GM18520 (cell line): ENCODE results near the gene LNP1.
"Not testable (repeated sequence)": the region's sequence is repeated elsewhere in the genome, so short reads cannot be mapped to it uniquely, and the experiment has no call there.

Experiments used
- ATAC-seq: cut with Tn5 transposase; IDR thresholded peaks from one replicate; pipeline ENCODE4 v1.9.1; 2021; ENCODE audit not compliant: unreplicated experiment

The LNP1 gene, protein sequence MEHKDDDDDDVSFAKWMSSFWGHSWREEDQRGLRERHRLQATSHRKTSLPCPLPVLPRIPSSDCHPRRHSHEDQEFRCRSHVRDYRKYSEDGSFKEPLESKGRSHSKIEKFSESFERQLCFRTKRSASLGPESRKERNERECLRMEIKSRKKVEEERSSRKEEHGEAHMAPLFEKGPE

DNA sequence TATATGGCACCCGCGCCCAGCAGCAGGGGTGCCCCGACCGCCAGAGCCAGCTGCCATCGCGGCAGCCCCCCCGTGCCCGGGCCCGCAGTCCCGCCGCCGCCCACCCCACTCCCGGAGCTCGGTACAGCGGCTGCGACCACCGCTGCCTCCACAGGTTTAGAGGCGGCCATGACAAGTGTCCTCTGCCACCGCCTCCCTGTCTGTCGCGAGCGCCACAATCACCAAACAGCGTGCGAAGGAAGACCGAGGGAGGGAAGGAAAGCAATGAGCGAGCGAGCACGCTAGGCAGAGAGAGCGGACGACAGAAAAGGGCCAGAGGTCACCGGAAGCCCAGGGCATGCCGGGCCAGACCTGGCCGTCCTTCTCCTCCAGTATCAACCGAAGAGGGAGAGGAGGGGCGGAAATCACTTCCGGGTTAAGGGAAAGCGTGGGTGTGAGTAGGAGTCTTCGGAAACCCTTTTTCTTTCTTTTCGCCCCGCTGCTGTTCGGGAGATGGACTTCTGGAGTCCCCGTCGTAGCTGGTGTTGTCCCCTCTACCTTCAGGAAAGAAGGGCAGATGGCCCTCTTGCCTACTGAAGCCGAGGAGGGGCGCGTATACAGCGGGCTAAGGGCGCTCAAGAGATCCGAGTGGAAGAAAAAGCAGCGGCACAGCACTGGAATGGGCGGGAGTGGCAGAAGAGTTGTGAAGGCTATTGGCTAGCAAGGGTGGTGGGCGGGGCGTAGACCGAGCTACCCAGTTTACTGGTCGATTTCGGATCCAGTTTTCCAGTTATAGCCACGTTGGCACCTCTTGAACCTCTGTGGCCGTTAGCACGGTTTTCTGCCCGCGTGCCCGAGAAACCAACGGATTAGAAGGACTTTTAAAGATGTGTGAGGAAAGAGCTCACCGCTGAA is at the start of gene LNP1, which contains the start of gene TOMM70:
Gene LNP1 (plus strand): TSS at position 760 of the 894 bp plus-strand sequence. CDS start 28,191 bp downstream, outside the sequence.
Gene TOMM70 (minus strand): TSS at position 310 of the 894 bp plus-strand sequence. CDS start 140 bp downstream, at position 170.
- ATAC-seq = peak; percentile 76

DNA sequence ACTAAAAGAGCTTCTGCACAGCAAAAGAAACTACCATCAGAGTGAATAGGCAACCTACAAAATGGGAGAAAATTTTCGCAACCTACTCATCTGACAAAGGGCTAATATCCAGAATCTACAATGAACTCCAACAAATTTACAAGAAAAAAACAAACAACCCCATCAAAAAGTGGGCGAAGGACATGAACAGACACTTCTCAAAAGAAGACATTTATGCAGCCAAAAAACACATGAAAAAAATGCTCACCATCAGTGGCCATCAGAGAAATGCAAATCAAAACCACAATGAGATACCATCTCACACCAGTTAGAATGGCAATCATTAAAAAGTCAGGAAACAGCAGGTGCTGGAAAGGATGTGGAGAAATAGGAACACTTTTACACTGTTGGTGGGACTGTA is 49.6 kb upstream of the LNP1 start:
- ATAC-seq = not testable (repeated sequence)

DNA sequence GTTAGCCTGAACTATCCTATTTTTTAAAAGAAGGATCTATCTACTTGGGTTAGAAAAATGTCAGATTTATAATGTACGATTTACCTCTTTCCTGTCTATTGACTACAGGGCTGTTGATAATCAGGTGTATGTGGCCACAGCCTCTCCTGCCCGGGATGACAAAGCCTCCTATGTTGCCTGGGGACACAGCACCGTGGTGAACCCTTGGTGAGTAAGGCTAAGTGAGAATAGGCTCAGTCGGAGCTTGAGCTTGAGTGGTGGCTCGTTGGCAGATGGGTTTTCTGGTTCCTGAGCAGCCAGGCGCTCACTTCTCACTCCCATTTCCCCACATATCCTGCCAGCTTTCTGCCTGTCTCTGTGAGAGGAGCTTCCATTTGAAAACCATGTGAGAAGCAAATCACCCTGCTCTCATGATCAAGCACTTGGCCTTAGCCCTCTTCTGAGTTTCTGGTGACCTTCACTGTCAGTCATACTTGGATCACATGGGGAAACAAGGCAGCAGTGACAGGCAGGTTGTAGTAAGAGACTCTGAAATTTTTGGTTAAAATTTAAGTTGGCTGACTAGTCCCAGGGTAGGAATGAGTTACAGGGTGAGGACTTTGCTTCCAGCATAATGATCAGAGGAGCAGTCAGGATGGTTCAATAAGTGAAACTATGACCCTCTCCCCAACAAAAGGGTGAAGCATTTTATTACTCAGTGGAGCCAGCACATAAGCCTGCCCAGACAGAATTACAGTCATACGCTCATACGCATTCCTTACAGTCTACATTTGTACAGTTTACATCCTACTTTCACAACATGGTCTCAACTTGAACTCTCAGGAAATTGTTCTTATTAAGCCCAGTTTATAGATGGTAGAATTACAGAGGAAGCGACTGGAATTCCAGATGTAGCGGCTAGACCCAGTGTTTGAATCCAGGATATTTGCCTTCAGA is 48.8 kb upstream of the LNP1 start:
- no peak for ATAC-seq

DNA sequence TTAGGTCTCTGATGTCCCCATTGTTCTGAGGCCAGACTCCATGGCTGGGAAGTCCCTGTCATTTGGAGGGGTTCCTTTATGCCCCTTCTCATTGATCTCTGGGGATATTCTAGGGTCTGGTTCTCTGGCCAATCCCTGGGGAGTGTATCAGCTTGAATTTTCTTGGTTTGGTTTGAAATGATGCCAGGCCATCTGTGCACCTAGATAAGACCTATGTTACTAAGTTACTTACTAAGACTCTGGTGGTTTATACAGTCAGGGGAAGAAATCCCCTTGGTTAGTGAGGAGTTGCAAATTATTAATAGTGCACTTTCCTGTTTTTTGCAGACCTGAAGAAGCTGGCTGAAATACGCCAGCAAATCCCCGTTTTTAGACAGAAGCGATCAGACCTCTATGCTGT is 46.5 kb upstream of the LNP1 start:
- ATAC-seq = no peak

DNA sequence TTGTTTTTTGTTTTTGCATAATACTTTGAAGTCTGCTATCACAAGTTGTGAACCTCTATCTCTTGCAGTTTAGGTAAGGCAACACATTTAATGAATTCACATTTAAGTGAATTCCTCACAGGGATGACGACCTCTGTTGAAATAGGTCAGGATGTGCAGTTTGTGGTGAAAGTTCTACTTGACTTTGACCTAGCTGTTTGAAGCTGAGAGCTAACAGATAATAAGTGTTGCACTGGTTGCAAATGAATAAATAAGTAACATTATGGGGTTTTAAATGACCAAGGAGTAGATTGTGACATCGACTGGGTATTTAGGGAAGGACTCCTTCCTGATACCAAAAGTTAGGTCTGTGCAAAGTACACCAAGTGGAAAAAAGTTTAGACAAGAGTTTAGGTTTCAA is 42.9 kb upstream of the LNP1 start:
- ATAC-seq = no peak

DNA sequence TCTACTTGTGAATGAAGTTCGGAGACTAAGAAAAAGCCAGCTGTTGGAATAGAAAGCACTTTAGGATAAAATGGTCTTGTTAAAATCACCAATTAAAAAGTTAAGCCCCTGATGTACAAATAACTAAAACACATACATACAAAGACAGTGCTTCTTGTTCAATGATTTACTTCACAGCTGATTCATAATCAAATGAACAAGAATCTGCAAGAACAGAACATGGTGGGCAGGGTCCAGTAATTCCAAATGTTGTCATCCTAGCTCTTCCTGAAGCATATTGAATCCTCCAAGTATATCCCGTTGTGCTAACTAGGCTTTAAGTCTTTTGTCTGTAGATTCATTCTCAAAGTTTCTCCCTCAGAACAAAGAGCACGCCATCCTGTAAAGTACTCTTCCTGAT is 42.3 kb upstream of the LNP1 start:
- ATAC-seq = no peak

DNA sequence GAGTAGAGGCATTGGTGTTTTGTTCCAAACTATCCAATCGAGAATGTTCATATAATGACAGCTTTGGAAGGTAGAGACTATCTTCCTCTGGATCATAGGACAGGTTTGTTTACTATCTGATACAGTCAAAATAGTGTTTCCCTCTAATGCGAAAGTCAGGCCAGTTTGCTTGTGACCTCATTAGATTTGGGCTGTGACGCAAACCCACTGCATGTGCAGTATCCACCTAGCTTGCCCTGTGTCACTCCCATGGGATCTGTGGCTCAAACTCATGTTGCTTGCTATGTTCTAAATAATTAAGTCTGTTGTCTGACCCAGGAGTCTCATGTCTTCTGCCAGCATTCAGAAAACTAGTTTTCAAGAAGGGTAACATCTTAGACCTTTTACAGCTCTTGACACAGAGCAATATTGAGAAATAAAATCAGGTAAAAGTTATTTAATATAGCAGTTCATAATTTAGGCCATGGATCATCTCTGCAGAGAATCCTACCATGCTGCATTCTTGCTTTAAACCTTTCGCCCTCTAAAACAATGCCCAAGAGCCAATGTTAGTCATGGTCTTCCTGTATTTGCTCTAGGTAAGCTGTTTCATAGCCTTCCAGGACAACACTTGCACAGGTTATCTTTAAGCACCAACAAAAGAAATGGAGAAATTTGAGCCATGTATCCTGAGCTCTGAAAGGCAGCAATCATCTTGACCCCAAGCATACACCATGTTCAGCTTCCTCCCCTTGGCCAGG is 40.4 kb upstream of the LNP1 start:
- no peak for ATAC-seq

DNA sequence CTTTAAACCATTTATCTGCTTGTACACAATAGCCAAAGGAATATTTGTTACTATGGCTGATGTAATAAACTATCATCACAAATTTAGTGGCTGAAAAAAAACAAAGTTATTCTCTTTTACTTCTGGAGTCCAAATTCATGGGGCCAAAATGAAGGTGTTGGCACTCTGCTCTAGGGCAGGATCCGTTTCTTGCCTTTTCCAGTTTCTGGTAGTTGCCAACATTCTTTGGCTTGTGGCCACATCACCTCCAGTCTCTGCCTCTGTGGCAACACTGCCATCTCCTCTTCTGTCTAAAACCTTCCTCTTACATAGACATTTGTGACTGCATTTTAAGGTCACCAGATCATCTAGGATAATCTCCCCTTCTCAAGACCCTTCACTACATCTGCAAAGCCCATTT is 39.4 kb upstream of the LNP1 start:
- no peak for ATAC-seq

DNA sequence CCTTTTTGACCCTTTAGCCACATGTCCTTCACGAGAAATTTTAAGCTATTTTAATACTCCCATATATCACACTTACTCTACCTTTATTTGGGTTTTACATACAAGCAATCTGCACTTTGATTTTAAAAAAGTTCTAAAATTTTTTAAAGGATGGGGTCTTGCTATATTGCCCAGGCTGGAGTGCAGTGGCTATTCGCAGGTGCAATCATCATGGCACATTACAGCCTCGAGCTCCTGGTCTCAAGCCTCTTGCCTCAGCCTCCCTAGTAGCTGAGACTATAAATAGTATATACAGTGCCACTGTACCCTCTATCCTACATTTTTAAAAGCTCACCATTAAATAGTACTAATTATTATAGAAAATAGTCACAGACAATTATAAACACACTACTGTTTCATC is 36.9 kb upstream of the LNP1 start:
- no peak for ATAC-seq

DNA sequence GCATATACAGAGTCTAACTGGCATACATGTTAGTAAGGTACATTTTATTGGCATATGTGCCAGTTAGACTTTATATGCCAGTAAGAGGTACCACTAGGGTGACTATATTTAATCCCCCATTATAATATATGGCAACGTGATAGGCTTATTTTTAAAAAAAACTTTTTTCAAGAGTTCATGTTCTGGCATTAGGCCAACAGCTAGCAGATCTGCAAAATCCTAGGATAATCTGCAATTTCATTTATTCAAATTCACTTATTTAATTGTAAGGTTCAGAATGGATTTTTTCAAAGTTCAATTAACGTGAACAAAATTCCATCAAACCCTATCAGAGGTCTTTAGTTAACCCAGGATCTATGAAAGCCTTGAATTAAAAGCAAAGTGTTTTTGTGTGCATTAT is 34.9 kb upstream of the LNP1 start:
- ATAC-seq = no peak

DNA sequence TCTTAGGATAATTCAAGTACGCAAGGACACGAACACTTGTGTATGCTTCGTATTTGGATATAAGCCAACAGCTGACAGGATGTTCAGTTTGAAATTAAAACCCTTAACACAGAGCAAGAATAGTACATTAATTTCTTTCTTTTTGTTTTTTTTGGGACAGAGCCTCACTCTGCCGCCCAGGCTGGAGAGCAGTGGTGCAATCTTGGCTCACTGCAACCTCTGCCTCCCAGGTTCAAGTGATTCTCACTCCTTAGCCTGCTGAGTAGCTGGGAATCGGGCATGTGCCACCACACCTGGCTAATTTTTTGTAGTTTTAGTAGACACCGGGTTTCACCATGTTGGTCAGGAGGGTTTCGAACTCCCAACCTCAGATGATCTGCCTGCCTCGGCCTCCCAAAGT is 32.9 kb upstream of the LNP1 start:
- ATAC-seq = no peak

DNA sequence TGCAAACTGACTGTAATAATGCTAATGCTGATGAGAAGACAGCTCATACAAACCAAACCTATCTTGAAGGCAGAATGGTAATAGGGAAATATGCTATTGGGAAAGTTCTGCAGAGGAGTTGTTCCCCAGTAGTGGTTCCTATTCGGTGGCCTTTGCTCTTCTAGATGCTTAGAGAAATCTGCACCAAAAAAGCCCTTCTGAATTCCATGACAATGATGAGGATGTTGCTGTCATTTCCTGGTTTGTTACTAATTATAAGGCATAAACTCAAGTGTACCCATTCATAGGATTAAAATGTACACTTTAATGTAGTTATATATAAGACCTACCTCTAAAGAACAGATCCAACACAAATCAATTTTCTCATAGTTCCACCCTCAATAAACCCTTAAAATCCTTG is 30.6 kb upstream of the LNP1 start:
- no peak for ATAC-seq

DNA sequence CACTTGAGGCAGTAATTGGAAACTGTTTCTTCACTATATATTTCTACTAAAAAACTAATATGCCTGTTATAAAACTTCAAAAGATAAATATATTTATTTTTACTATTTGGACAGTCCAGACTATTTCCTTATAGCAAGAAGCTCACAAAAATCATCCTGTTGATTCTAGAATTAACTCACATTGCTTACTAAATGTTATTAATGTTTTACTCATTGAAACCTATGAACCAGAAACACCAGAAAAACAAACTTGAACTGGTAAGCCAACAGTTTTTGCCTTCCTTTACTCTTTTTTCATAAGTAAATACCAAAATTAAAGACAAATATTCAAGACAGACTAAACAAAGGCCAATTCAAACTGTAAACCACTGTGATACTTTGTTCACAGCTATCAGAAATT is 26.8 kb upstream of the LNP1 start:
- ATAC-seq = no peak

DNA sequence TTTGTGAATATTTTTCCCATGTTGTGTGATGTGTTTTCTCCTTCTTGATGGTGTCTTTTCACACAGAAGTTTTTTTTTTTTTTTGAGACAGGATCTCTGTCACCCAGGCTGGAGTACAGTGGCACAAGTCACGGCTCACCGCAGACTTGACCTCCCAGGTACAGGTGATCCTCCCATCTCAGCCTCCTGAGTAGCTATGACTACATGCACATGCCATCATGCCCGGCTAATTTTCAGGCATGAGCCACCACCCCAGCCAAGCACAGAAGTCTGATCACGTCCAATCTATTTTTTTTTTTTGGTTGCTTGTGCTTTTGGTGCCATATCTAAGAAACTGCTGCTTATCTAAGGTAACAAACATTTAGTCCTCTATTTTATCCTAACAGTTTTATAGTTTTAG is 25.0 kb upstream of the LNP1 start:
- ATAC-seq = no peak

DNA sequence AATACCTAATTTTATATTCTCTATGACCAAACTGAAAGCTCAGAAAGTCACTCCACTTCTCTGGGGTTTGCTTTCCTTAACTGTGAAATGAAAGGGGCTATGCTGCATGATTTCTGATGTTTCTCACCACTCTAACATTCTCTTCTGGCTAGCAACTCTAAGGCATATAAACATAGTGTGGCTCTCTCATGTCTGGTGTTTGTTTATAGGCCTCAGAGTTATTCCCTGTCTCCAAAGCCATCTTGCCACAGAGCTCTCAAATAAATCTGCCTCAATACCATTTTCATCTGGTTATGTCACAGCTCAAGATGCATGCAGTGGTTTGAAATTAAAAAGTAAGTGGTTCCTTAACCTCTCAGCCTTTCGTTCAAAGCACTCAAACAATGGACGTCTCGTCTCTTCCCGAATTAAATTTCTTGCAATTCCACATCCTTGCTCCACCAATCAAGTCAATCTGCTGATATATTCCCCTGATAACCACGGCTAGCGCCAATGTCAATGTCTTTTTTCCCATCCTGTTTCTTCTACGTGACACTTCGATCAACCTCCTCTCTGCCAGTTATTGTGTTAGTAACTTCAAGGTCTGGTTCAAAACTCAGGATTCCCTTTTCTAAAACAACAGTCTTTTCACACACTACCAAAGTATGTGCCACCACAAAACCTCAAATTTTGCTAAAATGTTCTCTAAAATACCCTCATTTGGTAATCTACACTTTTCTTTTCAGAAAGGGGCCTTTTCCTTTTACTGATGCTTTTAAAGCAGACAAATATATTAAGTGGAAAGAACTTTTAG is 16.4 kb upstream of the LNP1 start:
- no peak for ATAC-seq

DNA sequence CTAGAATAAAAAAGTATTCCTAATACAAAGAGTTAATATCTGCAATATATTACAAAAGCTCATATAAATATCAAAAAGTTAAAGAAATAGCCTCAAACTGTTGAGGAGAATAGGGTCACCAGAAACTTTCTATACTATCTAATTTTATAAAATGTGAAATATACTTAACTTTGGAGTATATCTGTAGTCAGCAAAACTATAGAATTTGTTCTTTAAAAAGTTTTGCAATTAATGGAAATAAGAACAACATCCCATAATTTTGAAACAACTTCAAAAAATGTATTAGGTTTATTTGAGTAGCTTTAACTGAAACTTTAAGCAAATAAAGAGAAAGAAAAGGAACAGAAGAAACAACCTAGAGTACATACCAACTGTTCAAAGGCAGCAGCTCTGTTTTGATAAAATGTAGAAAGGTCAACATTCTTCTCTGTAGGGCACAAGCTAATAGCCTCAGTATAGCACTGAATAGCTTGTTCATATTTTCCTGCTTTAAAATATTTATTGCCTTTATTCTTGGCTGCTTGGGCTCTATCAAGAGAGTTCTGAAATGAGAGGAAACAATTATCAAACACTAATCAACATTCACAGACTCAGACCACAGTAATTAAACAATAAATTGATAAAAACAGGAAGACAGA is 14.8 kb upstream of the LNP1 start:
- ATAC-seq = no peak

DNA sequence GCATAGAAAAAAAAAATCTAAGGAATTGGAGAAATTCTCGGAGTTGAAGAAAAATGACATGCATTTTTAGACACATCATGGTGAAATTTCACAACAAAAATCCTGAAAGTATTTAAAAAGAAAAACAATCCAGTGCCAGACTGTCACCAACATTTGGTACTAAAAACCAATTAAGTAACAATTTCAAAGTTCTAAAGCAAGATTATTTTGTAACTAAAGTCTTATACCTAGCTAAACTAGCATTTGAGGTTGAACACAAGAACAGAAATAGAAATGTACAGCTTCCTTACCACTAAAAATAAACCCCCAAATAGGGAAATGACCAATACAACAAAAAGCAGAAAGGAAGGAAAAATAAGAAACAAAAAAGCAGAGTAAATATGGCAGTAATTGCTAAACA is 12.3 kb upstream of the LNP1 start:
- no peak for ATAC-seq

DNA sequence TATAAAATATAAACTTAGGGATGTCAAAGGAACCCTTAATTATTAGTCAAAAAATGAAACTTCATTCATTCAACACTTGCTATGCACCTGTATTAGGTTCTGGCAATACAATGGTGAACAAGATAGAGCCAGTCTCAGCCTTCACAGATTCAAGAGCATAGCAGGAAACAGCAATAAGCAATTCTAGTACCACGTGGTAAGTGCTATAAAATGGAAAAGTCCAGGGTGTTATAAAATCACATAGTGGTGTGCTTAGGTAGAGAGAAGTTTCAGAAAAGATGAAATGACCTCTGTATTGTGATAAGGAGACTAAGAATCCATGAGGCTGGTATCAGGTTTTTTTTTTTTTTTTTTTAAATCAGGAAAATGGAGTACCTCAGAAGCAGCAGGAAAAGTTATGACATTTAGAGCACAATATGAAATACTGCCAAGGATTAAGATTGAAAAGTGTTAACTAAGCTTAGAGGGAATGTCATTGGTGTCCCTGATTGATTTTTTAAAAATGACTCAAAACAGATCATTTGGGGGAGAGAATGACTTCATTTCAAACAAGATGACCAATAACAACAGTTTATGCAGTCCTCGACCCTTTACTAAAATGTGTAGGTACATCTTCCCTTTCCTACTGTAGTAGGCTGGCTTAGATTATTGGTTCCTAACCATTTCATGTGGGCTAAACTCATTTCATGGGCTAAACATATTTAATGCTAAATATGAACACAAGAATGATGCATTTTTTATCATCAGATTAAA is 5.5 kb upstream of the LNP1 start:
- ATAC-seq = no peak

DNA sequence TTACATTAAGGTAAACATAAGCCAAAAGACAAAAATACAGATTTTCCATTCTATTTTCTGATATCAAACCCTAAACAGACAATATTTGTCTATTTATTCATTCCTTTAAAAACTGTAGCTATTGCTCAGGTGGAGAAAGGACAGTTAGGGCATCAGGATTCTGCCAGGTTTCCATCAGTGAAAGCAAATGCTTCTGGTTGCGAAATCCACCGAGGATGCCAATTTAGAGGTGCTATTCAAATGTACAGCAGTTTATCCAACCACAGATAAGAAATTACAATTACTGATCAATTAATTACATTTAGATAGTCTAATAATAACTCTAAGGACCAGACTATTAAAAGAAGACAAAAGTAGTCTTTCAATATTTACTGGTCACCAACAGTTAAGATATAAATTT is 4.4 kb upstream of the LNP1 start:
- ATAC-seq = no peak
